Measurements from ENCODE around the gene SLC24A3. TPM values are rescaled to one million over a fixed set of nuclear protein-coding genes. Genes with fewer than 3 reads are reported as not detected.

The SLC24A3 gene
- total and polyA plus RNA-seq, 2 of the 13 experiments (the other 11 are each of a cell fraction or from before 2014, with no cell fraction given), result not detected

GRCh38 chr20:19661717-19662636, 449.5 kb downstream of the SLC24A3 start (continued):
- TF ChIP-seq THRA (CRISPR knock-in tag; IDR thresholded peaks at IDR 0.05; ENCODE audit: borderline replicate concordance) (peak; percentile 71; the same call in 1 of the 2 replicates), ZNF710 (CRISPR knock-in tag; IDR thresholded peaks at IDR 0.05; ENCODE audit: borderline replicate concordance) (no peak), ZNF503 (CRISPR knock-in tag; IDR thresholded peaks at IDR 0.05) (no peak), FLYWCH1 (CRISPR knock-in tag; IDR thresholded peaks at IDR 0.05) (peak; percentile 64; the same call in 1 of the 2 replicates), MBD4 (IDR thresholded peaks at IDR 0.05; ENCODE audit: borderline replicate concordance, low read length) (no peak), GFI1 (CRISPR knock-in tag; IDR thresholded peaks at IDR 0.05; ENCODE audit: borderline replicate concordance) (no peak), ZNF703 (CRISPR knock-in tag; IDR thresholded peaks at IDR 0.05; ENCODE audit: borderline replicate concordance) (no peak), ZKSCAN8 (CRISPR knock-in tag; IDR thresholded peaks at IDR 0.05; ENCODE audit: borderline replicate concordance) (no peak), KDM1A (CRISPR knock-in tag; IDR thresholded peaks at IDR 0.05) (no peak), ZNF318 (CRISPR knock-in tag; IDR thresholded peaks at IDR 0.05) (peak; percentile 81; the same call in 1 of the 2 replicates), RXRA (CRISPR knock-in tag; IDR thresholded peaks at IDR 0.05) (0 out of 2 replicates have a peak, but pooled peaks have one; percentile 34), HNRNPUL1 (IDR thresholded peaks at IDR 0.05; ENCODE audit: low read depth, low read length) (no peak), MEIS1 (CRISPR knock-in tag; IDR thresholded peaks at IDR 0.05; ENCODE audit: borderline replicate concordance) (no peak), HES4 (CRISPR knock-in tag; IDR thresholded peaks at IDR 0.05; ENCODE audit: borderline replicate concordance) (no peak)
